Measurements from ENCODE around the gene NPR1. TPM values are rescaled to one million over a fixed set of nuclear protein-coding genes. Genes with fewer than 3 reads are reported as not detected.

Gene NPR1
- total RNA-seq, 4 donors from 2014 or later = 49.1 to 220 (median 88.8) TPM

DNA sequence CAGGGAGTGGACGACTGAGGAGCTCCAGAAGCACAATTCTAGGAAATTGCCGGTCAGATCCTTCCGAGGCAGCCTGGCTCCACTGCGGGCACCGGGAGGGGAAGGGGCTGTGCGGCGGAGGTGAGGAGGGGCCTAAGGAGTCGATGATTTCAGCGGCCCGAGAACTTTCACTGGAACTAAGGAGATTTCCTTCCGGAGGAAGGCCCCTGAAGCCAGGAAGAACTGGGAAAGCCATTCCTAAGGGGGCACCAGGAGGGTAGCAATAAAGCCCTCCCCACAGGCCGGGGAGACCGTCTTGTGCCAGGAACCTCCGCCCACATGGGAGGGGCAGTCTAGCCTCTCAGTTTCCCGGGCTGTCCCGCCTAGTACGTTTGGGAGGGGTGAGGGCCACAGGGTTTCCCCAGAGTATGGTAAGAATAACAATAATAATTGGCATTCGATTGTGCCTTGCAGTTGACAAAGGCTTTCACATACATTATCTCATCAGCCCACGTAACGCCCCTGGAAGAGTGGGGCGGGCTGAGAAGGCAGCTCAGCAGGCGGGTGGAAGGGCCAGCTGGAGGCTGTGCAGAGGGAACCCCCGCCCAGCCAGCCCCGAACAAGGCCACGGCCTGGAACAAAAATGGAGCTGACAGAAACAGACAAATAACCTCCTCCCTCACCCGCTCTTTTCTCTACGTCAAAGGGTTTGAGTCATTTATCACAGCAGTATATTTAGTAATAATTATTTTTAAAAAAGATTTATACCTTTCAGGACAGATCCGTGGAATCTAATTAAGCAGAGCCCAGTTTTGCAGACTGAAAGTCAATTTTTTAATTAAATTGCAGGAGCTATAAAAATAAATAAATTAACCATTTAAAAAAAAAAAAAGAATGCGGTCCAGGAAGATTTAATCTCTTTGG lies 19.8 kb downstream of the NPR1 start:
- no peak for TF ChIP-seq CTCF (IDR thresholded peaks at IDR 0.05; ENCODE audit: low read depth)

DNA sequence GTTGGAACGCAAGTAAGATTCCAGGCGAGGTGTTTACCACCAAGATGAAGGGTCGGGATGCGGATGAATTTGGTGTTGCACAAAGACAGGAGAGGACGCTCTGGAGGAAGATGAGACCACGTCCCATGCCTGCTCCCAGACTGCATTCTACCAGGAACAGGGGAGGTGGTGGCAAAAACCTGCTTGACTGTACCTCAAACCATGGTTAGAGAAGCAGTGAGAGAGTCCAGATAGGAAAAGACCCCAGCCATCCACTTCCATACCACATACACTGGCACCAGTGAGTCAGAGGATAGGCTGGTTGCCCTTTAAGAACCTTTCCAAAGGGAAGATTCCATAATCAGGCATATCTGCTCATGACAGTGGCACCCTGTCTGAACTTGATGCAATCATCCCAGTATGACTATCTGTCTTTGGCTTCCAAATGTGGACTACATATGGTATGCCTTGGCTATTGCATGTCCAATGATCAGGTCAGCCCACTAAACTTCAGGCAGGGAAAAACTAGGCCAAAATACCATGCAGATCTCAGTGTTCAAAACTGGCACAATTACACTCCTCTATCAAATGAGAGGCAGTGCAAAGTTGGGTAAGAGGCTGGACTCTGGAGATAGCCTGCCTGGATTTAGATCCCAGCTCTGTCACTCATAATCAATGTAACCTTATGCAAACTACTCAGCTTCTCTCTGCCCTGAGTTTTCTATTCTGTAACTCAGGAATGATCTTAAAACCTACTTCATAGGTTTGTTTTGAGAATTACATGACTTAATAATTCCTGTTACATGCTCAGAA lies 20.6 kb downstream of the NPR1 start:
- TF ChIP-seq CTCF (IDR thresholded peaks at IDR 0.05; ENCODE audit: low read depth) = no peak

DNA sequence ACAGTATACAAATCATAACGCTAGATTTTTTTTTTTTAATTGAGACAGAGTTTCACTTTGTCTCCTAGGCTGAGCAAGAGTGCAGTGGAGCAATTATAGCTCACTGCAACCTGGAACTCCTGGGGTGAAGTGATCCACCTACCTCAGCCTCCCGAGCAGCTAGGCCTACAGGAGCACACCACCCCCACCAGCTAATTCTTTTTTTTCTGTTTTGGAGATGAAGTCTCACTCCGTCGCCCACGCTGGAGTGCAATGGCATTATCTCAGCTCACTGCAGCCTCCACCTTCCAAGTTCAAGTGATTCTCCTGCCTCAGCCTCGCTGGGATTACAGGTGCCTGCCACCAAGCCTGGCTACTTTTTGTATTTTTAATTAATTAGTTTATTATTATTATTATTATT lies 21.3 kb downstream of the NPR1 start:
- TF ChIP-seq CTCF (IDR thresholded peaks at IDR 0.05; ENCODE audit: low read depth) = no peak

GRCh38 chr1:153705484-153705883 lies 27.0 kb downstream of the NPR1 start:
- no peak for TF ChIP-seq CTCF (IDR thresholded peaks at IDR 0.05; ENCODE audit: low read depth)

- no peak for TF ChIP-seq CTCF (IDR thresholded peaks at IDR 0.05; ENCODE audit: low read depth)
Observed at GRCh38 chr1:153711026-153711425, 32.5 kb downstream of the NPR1 start.

- no peak for TF ChIP-seq CTCF (IDR thresholded peaks at IDR 0.05; ENCODE audit: low read depth)
Observed at GRCh38 chr1:153717330-153717729, 38.8 kb downstream of the NPR1 start.

- no peak for TF ChIP-seq CTCF (IDR thresholded peaks at IDR 0.05; ENCODE audit: low read depth)
Observed at GRCh38 chr1:153723687-153724086, 45.2 kb downstream of the NPR1 start.

All from subcutaneous adipose tissue (tissue), 4 donors.